IgD-negative memory B cell (primary cell): ENCODE data around the gene SDC1. TPM values are rescaled to one million over a fixed set of nuclear protein-coding genes. Genes with fewer than 3 reads are reported as not detected.
A peak's percentile ranks its signal among the peaks of the same experiment; 100 is the strongest.

ENCODE experiments used
- H3K27ac Mint-ChIP-seq, 3 donors: one replicate each; pipeline ENCODE4 v1.8.0; 2020 to 2022; ENCODE audit warnings: mild to moderate bottlenecking in 3 of 3, mixed read lengths in 3 of 3, moderate library complexity in 1 of 3
- H3K27me3 Mint-ChIP-seq: one replicate; pipeline ENCODE4 v1.8.0; 2021; ENCODE audit warnings: mixed read lengths
- H3K36me3 Mint-ChIP-seq: one replicate; pipeline ENCODE4 v1.8.0; 2020; ENCODE audit warnings: mild to moderate bottlenecking, mixed read lengths
- H3K4me1 Mint-ChIP-seq, 3 donors: one replicate each; pipeline ENCODE4 v1.8.0; 2020 to 2022; ENCODE audit warnings: mixed read lengths in 3 of 3, mild to moderate bottlenecking in 1 of 3
- H3K4me3 Mint-ChIP-seq, 4 donors: one replicate each; pipeline ENCODE4 v1.8.0; 2020 to 2022; ENCODE audit warnings: mild to moderate bottlenecking in 4 of 4, mixed read lengths in 4 of 4, moderate library complexity in 3 of 4
- H3K9me3 Mint-ChIP-seq, 3 donors: one replicate each; pipeline ENCODE4 v1.8.0; 2020 to 2021; ENCODE audit warnings: mixed read lengths in 3 of 3, mild to moderate bottlenecking in 1 of 3
- polyA plus RNA-seq: library from polyadenylated mRNA; unstranded; fragments of 300-500 nt; fragmentation: Illumina TruSeq; gene quantifications from one replicate; pipeline ENCODE4 v1.2.3, GENCODE V29; 2021

SDC1 gene
- polyA plus RNA-seq, 1 donor from 2014 or later, result 1.3 TPM

- Mint-ChIP-seq H3K27ac (no peak overlapping the region), H3K36me3 (no peaks in the 10 kb centered on the region), H3K4me1 (no peaks in the 10 kb centered on the region), H3K9me3 (no peaks in the 10 kb centered on the region), H3K27me3 (no peaks in the 10 kb centered on the region), H3K4me3 (no peak overlapping the region)
These were observed 34.8 kb downstream of the SDC1 start for GRCh38 chr2:20190170-20190569.

DNA sequence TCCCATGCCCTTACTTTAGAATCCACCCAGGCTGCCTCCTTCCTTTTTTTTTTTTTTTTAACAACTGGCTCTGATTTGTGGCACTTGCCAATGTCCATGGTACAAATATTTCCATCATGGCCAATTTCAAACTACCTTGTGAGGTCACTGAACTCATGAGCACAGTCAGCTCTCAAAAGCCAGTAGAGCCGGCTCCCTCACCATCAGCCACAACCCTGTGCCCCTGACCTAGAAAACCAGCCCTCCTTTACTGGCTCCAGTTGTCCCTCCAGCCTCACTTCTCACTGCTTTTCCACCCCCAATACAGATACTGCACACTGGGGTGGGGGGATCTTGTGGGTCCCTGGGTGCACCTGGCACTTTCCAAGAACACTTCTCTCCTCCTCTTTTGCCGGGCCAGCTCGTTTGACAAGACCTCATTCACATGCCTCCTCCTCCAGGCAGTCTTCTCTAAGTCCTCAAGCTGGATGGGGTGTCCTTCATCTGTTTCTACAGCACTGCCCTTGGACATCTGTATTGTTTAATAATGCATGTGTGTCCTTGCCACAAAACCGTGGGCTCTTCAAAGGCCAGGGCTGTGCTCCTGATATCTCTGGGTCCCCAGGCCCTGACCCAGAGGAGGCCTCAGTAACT is 35.5 kb downstream of the SDC1 start:
- H3K36me3 Mint-ChIP-seq, result no peaks in the 10 kb centered on the region

DNA sequence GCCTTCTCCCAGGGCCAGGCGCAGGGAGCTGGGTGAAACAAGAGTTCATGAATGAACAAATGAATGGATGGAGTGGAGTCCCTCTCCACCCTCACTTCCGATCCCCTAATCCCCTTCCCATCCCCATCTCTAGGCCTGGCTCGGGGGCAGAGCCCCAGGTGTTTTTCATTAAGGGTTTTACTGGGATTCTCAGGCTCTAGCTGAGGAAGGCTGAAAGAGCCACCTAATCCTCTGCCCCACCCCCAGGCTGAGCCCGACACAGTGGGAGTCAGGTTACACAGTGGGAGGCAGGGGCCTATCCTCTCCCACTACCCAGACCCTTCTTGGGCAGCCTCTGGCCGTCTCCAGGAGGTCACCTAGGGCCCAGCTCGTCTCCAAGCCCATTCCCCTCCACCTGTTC is 36.1 kb downstream of the SDC1 start:
- no peaks in the 10 kb centered on the region for H3K4me1 Mint-ChIP-seq
- H3K27ac Mint-ChIP-seq, result no peak overlapping the region
- peaks cover 4% of the 10 kb centered on the region for H3K27me3 Mint-ChIP-seq
- no peak overlapping the region for H3K4me3 Mint-ChIP-seq
- no peaks in the 10 kb centered on the region for H3K36me3 Mint-ChIP-seq
- peaks cover 0 to 3% (median 0%) of the 10 kb centered on the region in 3 donors for H3K9me3 Mint-ChIP-seq

More for the DNA sequence above, 35.5 kb downstream of the SDC1 start:
- H3K4me3 Mint-ChIP-seq, result no peak overlapping the region
- H3K9me3 Mint-ChIP-seq, result peaks cover 0 to 3% (median 0%) of the 10 kb centered on the region in 3 donors
- peaks cover 4% of the 10 kb centered on the region for H3K27me3 Mint-ChIP-seq
- no peak overlapping the region for H3K27ac Mint-ChIP-seq
- no peaks in the 10 kb centered on the region for H3K4me1 Mint-ChIP-seq

GRCh38 chr2:20188201-20188600 is 36.7 kb downstream of the SDC1 start:
- Mint-ChIP-seq H3K4me1 (no peaks in the 10 kb centered on the region), H3K36me3 (no peaks in the 10 kb centered on the region), H3K9me3 (peaks cover 0 to 3% (median 0%) of the 10 kb centered on the region in 3 donors), H3K27me3 (peaks cover 4% of the 10 kb centered on the region), H3K27ac (no peak overlapping the region), H3K4me3 (no peak overlapping the region)

- peaks cover 4% of the 10 kb centered on the region for H3K27me3 Mint-ChIP-seq
- no peak overlapping the region for H3K27ac Mint-ChIP-seq
- peaks cover 0 to 3% (median 0%) of the 10 kb centered on the region in 3 donors for H3K9me3 Mint-ChIP-seq
- H3K4me3 Mint-ChIP-seq, result no peak overlapping the region
- H3K4me1 Mint-ChIP-seq, result no peaks in the 10 kb centered on the region
- no peaks in the 10 kb centered on the region for H3K36me3 Mint-ChIP-seq
These were observed 37.6 kb downstream of the SDC1 start for GRCh38 chr2:20187331-20187730.

GRCh38 chr2:20186855-20187187 is 38.1 kb downstream of the SDC1 start:
- no peak overlapping the region for H3K4me3 Mint-ChIP-seq
- H3K27me3 Mint-ChIP-seq, result peaks cover 4% of the 10 kb centered on the region
- H3K36me3 Mint-ChIP-seq, result no peaks in the 10 kb centered on the region
- peaks cover 0 to 3% (median 0%) of the 10 kb centered on the region in 3 donors for H3K9me3 Mint-ChIP-seq
- H3K27ac Mint-ChIP-seq, result no peak overlapping the region
- H3K4me1 Mint-ChIP-seq, result no peaks in the 10 kb centered on the region

GRCh38 chr2:20186078-20186854 is 38.7 kb downstream of the SDC1 start:
- Mint-ChIP-seq H3K27ac (no peak overlapping the region), H3K9me3 (peaks cover 0 to 3% (median 0%) of the 10 kb centered on the region in 3 donors), H3K27me3 (peaks cover 4% of the 10 kb centered on the region), H3K36me3 (no peaks in the 10 kb centered on the region), H3K4me1 (no peaks in the 10 kb centered on the region), H3K4me3 (no peak overlapping the region)

DNA sequence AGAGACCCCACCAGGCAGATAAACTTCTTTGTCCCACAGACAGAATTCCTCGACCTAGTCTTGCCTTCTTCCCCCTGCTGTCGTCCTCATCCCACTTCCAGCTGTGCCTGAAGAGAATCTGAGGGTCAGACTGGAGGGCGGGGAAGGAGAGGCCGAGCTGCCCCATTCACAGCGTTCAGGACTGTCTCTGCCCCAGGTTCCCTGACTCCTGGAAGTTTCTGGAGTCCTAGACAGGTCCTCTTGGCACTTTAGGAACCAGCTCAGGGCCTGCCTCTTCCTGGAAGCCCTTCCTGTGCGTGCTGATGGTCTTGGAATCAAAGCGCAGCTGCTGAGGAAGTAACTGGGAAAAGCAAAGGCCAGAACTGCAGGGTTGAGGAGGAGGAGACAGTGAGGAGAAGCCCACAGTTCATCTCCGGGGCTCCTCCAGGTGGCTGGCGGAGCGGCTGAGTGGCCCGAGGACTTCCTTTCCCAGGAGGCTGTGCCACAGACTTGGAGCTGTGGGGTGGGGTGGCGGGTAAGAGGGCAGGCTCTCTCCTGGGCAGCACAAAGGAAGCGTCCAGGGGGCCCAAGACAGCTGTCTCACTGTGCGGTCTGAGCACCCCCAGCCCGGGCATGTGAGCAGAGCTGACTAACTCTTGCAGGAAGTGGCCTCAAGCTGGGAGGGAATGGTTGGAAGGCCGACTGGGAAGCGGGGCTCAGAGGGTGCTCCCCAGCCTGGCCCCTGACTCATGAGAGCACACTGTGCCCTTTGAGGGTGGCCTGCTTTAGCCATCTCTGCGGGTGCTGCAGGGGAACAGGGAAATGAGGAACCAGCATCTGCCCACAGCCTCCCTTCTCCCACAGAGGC is 39.5 kb downstream of the SDC1 start:
- Mint-ChIP-seq H3K27me3 (peaks cover 4% of the 10 kb centered on the region), H3K9me3 (peaks cover 0 to 3% (median 0%) of the 10 kb centered on the region in 3 donors), H3K27ac (no peak overlapping the region), H3K36me3 (no peaks in the 10 kb centered on the region), H3K4me1 (no peaks in the 10 kb centered on the region), H3K4me3 (no peak overlapping the region)

- no peaks in the 10 kb centered on the region for H3K4me1 Mint-ChIP-seq
- no peaks in the 10 kb centered on the region for H3K36me3 Mint-ChIP-seq
- peaks cover 0 to 3% (median 0%) of the 10 kb centered on the region in 3 donors for H3K9me3 Mint-ChIP-seq
- peaks cover 4% of the 10 kb centered on the region for H3K27me3 Mint-ChIP-seq
- H3K4me3 Mint-ChIP-seq, result no peak overlapping the region
- no peak overlapping the region for H3K27ac Mint-ChIP-seq
These were observed 40.6 kb downstream of the SDC1 start for GRCh38 chr2:20184067-20184938.

- peaks cover 4% of the 10 kb centered on the region for H3K27me3 Mint-ChIP-seq
- no peak overlapping the region for H3K4me3 Mint-ChIP-seq
- peaks cover 0 to 3% (median 0%) of the 10 kb centered on the region in 3 donors for H3K9me3 Mint-ChIP-seq
- no peaks in the 10 kb centered on the region for H3K36me3 Mint-ChIP-seq
- H3K27ac Mint-ChIP-seq, result peak overlapping the region in 1 of 3 donors; percentile 8
- no peaks in the 10 kb centered on the region for H3K4me1 Mint-ChIP-seq
These were observed 41.6 kb downstream of the SDC1 start for GRCh38 chr2:20183373-20183772.

- H3K36me3 Mint-ChIP-seq, result no peaks in the 10 kb centered on the region
- H3K4me1 Mint-ChIP-seq, result no peaks in the 10 kb centered on the region
- H3K27ac Mint-ChIP-seq, result no peak overlapping the region
- H3K4me3 Mint-ChIP-seq, result no peak overlapping the region
- peaks cover 0 to 3% (median 0%) of the 10 kb centered on the region in 3 donors for H3K9me3 Mint-ChIP-seq
- peaks cover 4% of the 10 kb centered on the region for H3K27me3 Mint-ChIP-seq
These were observed 42.5 kb downstream of the SDC1 start for GRCh38 chr2:20182241-20182931.

GRCh38 chr2:20181761-20182160 is 43.2 kb downstream of the SDC1 start:
- peaks cover 0 to 3% (median 0%) of the 10 kb centered on the region in 3 donors for H3K9me3 Mint-ChIP-seq
- H3K36me3 Mint-ChIP-seq, result no peaks in the 10 kb centered on the region
- H3K4me3 Mint-ChIP-seq, result no peak overlapping the region
- H3K27me3 Mint-ChIP-seq, result peaks cover 4% of the 10 kb centered on the region
- H3K4me1 Mint-ChIP-seq, result no peaks in the 10 kb centered on the region
- H3K27ac Mint-ChIP-seq, result no peak overlapping the region

- H3K9me3 Mint-ChIP-seq, result peaks cover 0 to 3% (median 0%) of the 10 kb centered on the region in 3 donors
- no peak overlapping the region for H3K4me3 Mint-ChIP-seq
- no peak overlapping the region for H3K27ac Mint-ChIP-seq
- H3K36me3 Mint-ChIP-seq, result no peaks in the 10 kb centered on the region
- H3K27me3 Mint-ChIP-seq, result peaks cover 4% of the 10 kb centered on the region
- no peaks in the 10 kb centered on the region for H3K4me1 Mint-ChIP-seq
These were observed 44.0 kb downstream of the SDC1 start for GRCh38 chr2:20180676-20181648.
